HepG2 (cell line): ENCODE data around the gene IL3RA. TPM values are rescaled to one million over a fixed set of nuclear protein-coding genes. Genes with fewer than 3 reads are reported as not detected.

Experiments used
- ATAC-seq: fragments of 200-7000 bp; cut with Tn5 transposase; 3 replicates; pipeline ENCODE4 v1.9.1; 2020; ENCODE audit warnings: mild to moderate bottlenecking, moderate library complexity
- BruUV-seq: library from RNA; stranded (reverse); fragments of 400-500 nt; replicated peaks from 2 replicates; lab custom pipeline; 2021; lab: Mats Ljungman, UMichigan
- CTCF ChIA-PET: fragments of 300-600 bp; formaldehyde crosslinking; extraction: SDS; loops from one replicate; lab custom pipeline; 2021; ENCODE audit warnings: low total read pairs, inconsistent platforms, low intra/inter-chr PET ratio; lab: Yijun Ruan, JAX
- POLR2A ChIA-PET: fragments of 350-600 bp; sonication (Branson Sonifier 250); formaldehyde crosslinking; loops from one replicate; lab custom pipeline; 2020; ENCODE audit warnings: antibody characterized with exemption, inconsistent platforms; lab: Yijun Ruan, JAX
- DNase-seq: peaks from one replicate; pipeline ENCODE4 v3.0.0-alpha.2; 2015; ENCODE audit warnings: low spot score
- FAIRE-seq: peaks from 3 replicates; lab custom pipeline; 2011; peaks lifted over from hg19 to GRCh38; lab: Jason Lieb, UNC
- H2AFZ ChIP-seq: one replicate; pipeline ENCODE4 v1.6.1; 2011; ENCODE audit warnings: low read length, inconsistent platforms
- H3K27ac ChIP-seq: fragments of 300-600 bp; 3 replicates; pipeline ENCODE4 v1.8.0; 2011; ENCODE audit warnings: mixed run types, mild to moderate bottlenecking, mixed read lengths, low read length, inconsistent platforms; ENCODE audit not compliant: insufficient read depth; ENCODE audit errors: extremely low read length
- H3K27me3 ChIP-seq, 2 experiments: fragments of 200-600 bp in 1 of 2; 2 replicates in 1 of 2; 3 replicates in 1 of 2; pipeline versions ENCODE4 v1.6.0 to v1.8.0; 2011; ENCODE audit warnings: low read length in 2 of 2, mild to moderate bottlenecking in 2 of 2, moderate library complexity in 2 of 2, inconsistent platforms in 1 of 2; ENCODE audit not compliant: insufficient read depth in 2 of 2, control insufficient read depth in 1 of 2
- H3K36me3 ChIP-seq, 2 experiments: fragments of 200-600 bp in 1 of 2; replicated peaks in 1 of 2; 2 replicates in 1 of 2; 3 replicates in 1 of 2; pipeline versions ENCODE4 v1.5.1 to v1.8.0; 2011; ENCODE audit warnings: low read length in 2 of 2, inconsistent platforms in 1 of 2; ENCODE audit not compliant: insufficient read depth in 2 of 2, control insufficient read depth in 1 of 2
- H3K4me1 ChIP-seq: 2 replicates; pipeline ENCODE4 v1.5.1; 2012; ENCODE audit warnings: low read length, inconsistent platforms; ENCODE audit not compliant: insufficient read depth
- H3K4me2 ChIP-seq: 2 replicates; pipeline ENCODE4 v1.6.0; 2011; ENCODE audit warnings: low read depth, low read length, inconsistent platforms
- H3K4me3 ChIP-seq, 3 experiments: fragments of 200-600 bp in 1 of 3; sonication (generic), shearing (Covaris generic) in 1 of 3; replicated peaks in 1 of 3; 2 replicates each; pipeline ENCODE4 v1.5.1; 2011 to 2016; ENCODE audit warnings: low read length in 3 of 3, inconsistent platforms in 2 of 3, low read depth in 2 of 3, mild to moderate bottlenecking in 2 of 3, control low read depth in 1 of 3, mixed read lengths in 1 of 3; ENCODE audit not compliant: insufficient read depth in 1 of 3
- H3K79me2 ChIP-seq: one replicate; pipeline ENCODE4 v1.6.1; 2011; ENCODE audit warnings: low read length, inconsistent platforms; ENCODE audit not compliant: insufficient read depth
- H3K9ac ChIP-seq: 2 replicates; pipeline ENCODE4 v1.6.0; 2011; ENCODE audit warnings: mild to moderate bottlenecking, low read depth, low read length, inconsistent platforms; ENCODE audit not compliant: insufficient read depth
- H3K9me3 ChIP-seq: 2 replicates; pipeline ENCODE4 v1.5.1; 2012; ENCODE audit warnings: mild to moderate bottlenecking, low read length
- H4K20me1 ChIP-seq: 2 replicates; pipeline ENCODE4 v1.6.0; 2011; ENCODE audit warnings: inconsistent platforms, mild to moderate bottlenecking, low read length, moderate library complexity; ENCODE audit not compliant: insufficient read depth
- ATF6 ChIP-seq: sonication (generic); formaldehyde crosslinking; conservative IDR thresholded peaks from 2 replicates; pipeline ENCODE4 v1.4.0; 2020; ENCODE audit warnings: missing genetic modification reagents
- CHD4 ChIP-seq: fragments of 200-600 bp; sonication (generic); IDR thresholded peaks from 2 replicates; pipeline ENCODE4 v1.7.0; 2017; ENCODE audit warnings: mild to moderate bottlenecking, low read length, borderline replicate concordance
- NFATC3 ChIP-seq: sonication (generic); formaldehyde crosslinking; IDR thresholded peaks from 2 replicates; pipeline ENCODE4 v1.5.1; 2020; ENCODE audit warnings: mild to moderate bottlenecking, missing genetic modification reagents
- NFE2L2 ChIP-seq: fragments of 150-350 bp; IDR thresholded peaks from 2 replicates; pipeline ENCODE4 v1.6.1; 2014; ENCODE audit warnings: low read length
- PBX2 ChIP-seq: IDR thresholded peaks from 2 replicates; pipeline ENCODE4 v1.6.1; 2016; ENCODE audit warnings: control low read depth
- ZNF24 ChIP-seq: fragments of 450-650 bp; IDR thresholded peaks from 2 replicates; pipeline ENCODE4 v1.6.1; 2017; ENCODE audit warnings: antibody characterized with exemption, mild to moderate bottlenecking
- ZNF605 ChIP-seq: sonication (generic); formaldehyde crosslinking; IDR thresholded peaks from 2 replicates; pipeline ENCODE4 v1.8.0; 2022; ENCODE audit warnings: mild to moderate bottlenecking, missing genetic modification reagents
- ZNF670 ChIP-seq: sonication (generic); formaldehyde crosslinking; IDR thresholded peaks from 2 replicates; pipeline ENCODE4 v1.8.0; 2022; ENCODE audit warnings: mild to moderate bottlenecking, missing genetic modification reagents, borderline replicate concordance
- WGBS: methylation state at CpG from one replicate; pipeline ENCODE4 v1.1.6; 2017; ENCODE audit warnings: low lambda C conversion rate; 5-methylcytosine and 5-hydroxymethylcytosine counted together
- in situ Hi-C: cut with HindIII; loops from 2 replicates; pipeline ENCODE4 v1.10.0; 2017; ENCODE audit warnings: low pct_unique_long_range_greater_than_20kb; ENCODE audit not compliant: extremely low pct_ligation_motif_present
- intact Hi-C: fragments of 100-400 bp; cut with micrococcal nuclease; formaldehyde crosslinking; loops from one replicate; pipeline ENCODE4 v1.10.0; 2022; ENCODE audit not compliant: unreplicated experiment
- polyA plus RNA-seq, 8 experiments: library from polyadenylated mRNA; depleted of rRNA in 3 of 8; stranded (reverse) in 7 of 8; unstranded in 1 of 8; fragments of >200 nt; fragmentation: Illumina TruSeq in 4 of 8; extraction: Trizol in 4 of 8; gene quantifications; 2 replicates each; pipeline versions ENCODE4 v1.2.1 to v1.2.3, GENCODE V29; 2011 to 2016; ENCODE audit warnings: low read depth in 4 of 8, missing spikeins in 1 of 8, mixed read lengths in 1 of 8; ENCODE audit not compliant: insufficient read depth in 1 of 8
- total RNA-seq, 5 experiments: library from RNA; depleted of rRNA; stranded (reverse); fragments of >200 nt; fragmentation: Illumina TruSeq; extraction: Trizol; gene quantifications; 2 replicates each; pipeline ENCODE4 v1.2.3, GENCODE V29; 2016; ENCODE audit warnings: low read depth in 1 of 5

The IL3RA gene
- total and polyA plus RNA-seq, 2 of the 13 experiments (the other 11 are each of a cell fraction or from before 2014, with no cell fraction given) = not detected

GRCh38 chrX:1306909-1307625 lies 29.5 kb upstream of the IL3RA start:
- peak; percentile 60 for ATAC-seq

GRCh38 chrX:1307626-1308340 lies 28.8 kb upstream of the IL3RA start:
- no peak overlapping the region for H3K27ac ChIP-seq
- no peaks in the 10 kb centered on the region for H3K36me3 ChIP-seq
- H3K4me2 ChIP-seq = no peak overlapping the region
- no peaks in the 10 kb centered on the region for H3K9me3 ChIP-seq
- no peaks in the 10 kb centered on the region for H3K4me1 ChIP-seq
- no peaks in the 10 kb centered on the region for H4K20me1 ChIP-seq
- no peaks in the 10 kb centered on the region for H3K79me2 ChIP-seq
- no peaks in the 10 kb centered on the region; a peak in 1 of 5 replicates for H3K27me3 ChIP-seq
- TF ChIP-seq NFATC3 (CRISPR knock-in tag) (no peak), PBX2 (CRISPR knock-in tag) (no peak), CHD4 (peak; percentile 59; the same call in 1 of the 2 replicates), ZNF24 (no peak), ATF6 (CRISPR knock-in tag) (no peak), NFE2L2 (0 out of 2 replicates have a peak, but pooled peaks have one; percentile 33), ZNF605 (no peak)
- DNase-seq (no peak), FAIRE-seq (no peak), ATAC-seq (no peak)
- H2AFZ ChIP-seq = no peak overlapping the region
- BruUV-seq = no TSS peak
- no peak overlapping the region for H3K4me3 ChIP-seq
- in situ Hi-C loops (no loop called here), intact Hi-C loops (no loop called here)
- CTCF ChIA-PET = no interaction called here
- POLR2A ChIA-PET = no interaction called here
- 83% methylated on average over 10 of the region's 10 CpGs for WGBS
- H3K9ac ChIP-seq = no peak overlapping the region

More at GRCh38 chrX:1306909-1307625, 29.5 kb upstream of the IL3RA start:
- no peaks in the 10 kb centered on the region for H3K36me3 ChIP-seq
- no peaks in the 10 kb centered on the region for H3K79me2 ChIP-seq
- no peak overlapping the region for H3K4me2 ChIP-seq
- no peak for FAIRE-seq
- H4K20me1 ChIP-seq = no peaks in the 10 kb centered on the region
- in situ Hi-C loops = no loop called here
- H3K9ac ChIP-seq = no peak overlapping the region
- DNase-seq = no peak
- H2AFZ ChIP-seq = no peak overlapping the region
- BruUV-seq = no TSS peak
- 66% methylated on average over 15 of the region's 15 CpGs for WGBS
- no peaks in the 10 kb centered on the region for H3K9me3 ChIP-seq
- TF ChIP-seq ZNF670 (CRISPR knock-in tag) = no peak
- peak; percentile 89; the same call in 1 of the 2 replicates for TF ChIP-seq CHD4
- H3K4me1 ChIP-seq = no peaks in the 10 kb centered on the region
- CTCF ChIA-PET = no interaction called here
- no peak overlapping the region for H3K27ac ChIP-seq
- POLR2A ChIA-PET = no interaction called here
- no peaks in the 10 kb centered on the region; a peak in 1 of 5 replicates for H3K27me3 ChIP-seq
- no peak overlapping the region for H3K4me3 ChIP-seq
- intact Hi-C loops = no loop called here
